ENCODE results near the gene HPSE2.
A peak's percentile ranks its signal among the peaks of the same experiment; 100 is the strongest.

Gene HPSE2

GRCh38 chr10:98465866-98466265 is 769.8 kb downstream of the HPSE2 start:
- Mint-ChIP-seq H3K9me3 (no peaks in the 10 kb centered on the region), H3K27me3 (peaks cover 23% of the 10 kb centered on the region), H3K4me1 (ENCODE audit: low read depth) (peaks cover 16% of the 10 kb centered on the region), H3K4me3 (no peak overlapping the region), H3K36me3 (ENCODE audit: low read depth) (no peaks in the 10 kb centered on the region), H3K27ac (no peak overlapping the region)

DNA sequence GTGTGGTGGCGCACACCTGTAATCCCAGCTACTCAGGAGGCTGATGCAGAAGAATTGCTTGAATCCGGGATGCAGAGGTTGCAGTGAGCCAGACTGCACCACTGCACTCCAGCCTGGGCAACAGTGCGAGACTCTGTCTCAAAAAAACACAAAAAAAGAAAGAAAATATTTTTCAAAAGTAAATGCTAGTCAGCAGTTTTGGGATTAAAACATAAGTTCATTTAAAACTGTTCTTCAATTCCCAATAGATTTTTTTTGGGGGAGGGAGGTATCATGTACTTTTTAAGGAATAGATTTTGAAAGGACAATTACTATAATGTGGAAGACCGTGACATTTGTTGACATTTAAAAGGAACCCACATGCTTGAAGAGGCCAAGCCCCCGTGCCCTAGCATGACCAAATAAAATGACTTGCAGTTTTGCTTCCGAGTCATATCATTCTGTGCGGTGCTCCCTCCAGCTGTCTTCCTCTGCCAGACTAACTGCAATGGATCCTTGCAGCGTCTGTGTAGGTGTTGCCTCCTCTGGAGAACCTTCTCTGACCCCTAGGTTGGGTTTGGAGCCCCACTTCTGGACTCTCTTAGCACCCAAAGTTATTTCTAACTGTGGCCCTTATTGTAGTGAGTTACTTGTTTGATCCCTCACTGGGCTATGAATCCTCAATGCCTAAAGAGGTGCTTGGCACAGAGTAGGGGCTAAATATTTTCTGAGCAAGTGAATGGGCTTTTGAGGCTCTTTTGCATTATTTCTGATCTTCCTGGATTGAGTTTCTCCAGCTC is 771.5 kb downstream of the HPSE2 start:
- Mint-ChIP-seq H3K36me3 (ENCODE audit: low read depth) (no peaks in the 10 kb centered on the region), H3K4me3 (no peak overlapping the region), H3K4me1 (ENCODE audit: low read depth) (peaks cover 16% of the 10 kb centered on the region), H3K27ac (no peak overlapping the region), H3K9me3 (no peaks in the 10 kb centered on the region), H3K27me3 (peaks cover 18% of the 10 kb centered on the region)

- peaks cover 9% of the 10 kb centered on the region for H3K4me1 Mint-ChIP-seq (ENCODE audit: low read depth)
Measured at GRCh38 chr10:98463016-98463415, 772.6 kb downstream of the HPSE2 start.

GRCh38 chr10:98461500-98461842 is 774.2 kb downstream of the HPSE2 start:
- Mint-ChIP-seq H3K9me3 (no peaks in the 10 kb centered on the region), H3K36me3 (ENCODE audit: low read depth) (no peaks in the 10 kb centered on the region), H3K4me3 (no peak overlapping the region), H3K27me3 (peaks cover 24% of the 10 kb centered on the region), H3K4me1 (ENCODE audit: low read depth) (peaks cover 6% of the 10 kb centered on the region), H3K27ac (no peak overlapping the region)

More at GRCh38 chr10:98463016-98463415, 772.6 kb downstream of the HPSE2 start:
- H3K9me3 Mint-ChIP-seq, result no peaks in the 10 kb centered on the region
- H3K36me3 Mint-ChIP-seq (ENCODE audit: low read depth), result no peaks in the 10 kb centered on the region
- H3K27me3 Mint-ChIP-seq, result peaks cover 20% of the 10 kb centered on the region
- no peak overlapping the region for H3K4me3 Mint-ChIP-seq
- H3K27ac Mint-ChIP-seq, result no peak overlapping the region

- Mint-ChIP-seq H3K4me1 (ENCODE audit: low read depth) (peaks cover 6% of the 10 kb centered on the region), H3K27me3 (peaks cover 24% of the 10 kb centered on the region), H3K4me3 (no peak overlapping the region), H3K27ac (no peak overlapping the region), H3K9me3 (no peaks in the 10 kb centered on the region), H3K36me3 (ENCODE audit: low read depth) (no peaks in the 10 kb centered on the region)
Measured at GRCh38 chr10:98460837-98461499, 774.7 kb downstream of the HPSE2 start.

- H3K27ac Mint-ChIP-seq, result no peak overlapping the region
- no peaks in the 10 kb centered on the region for H3K36me3 Mint-ChIP-seq (ENCODE audit: low read depth)
- H3K9me3 Mint-ChIP-seq, result no peaks in the 10 kb centered on the region
- peaks cover 24% of the 10 kb centered on the region for H3K27me3 Mint-ChIP-seq
- no peak overlapping the region for H3K4me3 Mint-ChIP-seq
- H3K4me1 Mint-ChIP-seq (ENCODE audit: low read depth), result no peaks in the 10 kb centered on the region
Measured at GRCh38 chr10:98458809-98459784, 776.6 kb downstream of the HPSE2 start.

GRCh38 chr10:98457721-98458120 is 777.9 kb downstream of the HPSE2 start:
- no peaks in the 10 kb centered on the region for H3K9me3 Mint-ChIP-seq
- no peaks in the 10 kb centered on the region for H3K4me1 Mint-ChIP-seq (ENCODE audit: low read depth)
- no peak overlapping the region for H3K27ac Mint-ChIP-seq
- no peaks in the 10 kb centered on the region for H3K36me3 Mint-ChIP-seq (ENCODE audit: low read depth)
- no peak overlapping the region for H3K4me3 Mint-ChIP-seq
- peaks cover 27% of the 10 kb centered on the region for H3K27me3 Mint-ChIP-seq

DNA sequence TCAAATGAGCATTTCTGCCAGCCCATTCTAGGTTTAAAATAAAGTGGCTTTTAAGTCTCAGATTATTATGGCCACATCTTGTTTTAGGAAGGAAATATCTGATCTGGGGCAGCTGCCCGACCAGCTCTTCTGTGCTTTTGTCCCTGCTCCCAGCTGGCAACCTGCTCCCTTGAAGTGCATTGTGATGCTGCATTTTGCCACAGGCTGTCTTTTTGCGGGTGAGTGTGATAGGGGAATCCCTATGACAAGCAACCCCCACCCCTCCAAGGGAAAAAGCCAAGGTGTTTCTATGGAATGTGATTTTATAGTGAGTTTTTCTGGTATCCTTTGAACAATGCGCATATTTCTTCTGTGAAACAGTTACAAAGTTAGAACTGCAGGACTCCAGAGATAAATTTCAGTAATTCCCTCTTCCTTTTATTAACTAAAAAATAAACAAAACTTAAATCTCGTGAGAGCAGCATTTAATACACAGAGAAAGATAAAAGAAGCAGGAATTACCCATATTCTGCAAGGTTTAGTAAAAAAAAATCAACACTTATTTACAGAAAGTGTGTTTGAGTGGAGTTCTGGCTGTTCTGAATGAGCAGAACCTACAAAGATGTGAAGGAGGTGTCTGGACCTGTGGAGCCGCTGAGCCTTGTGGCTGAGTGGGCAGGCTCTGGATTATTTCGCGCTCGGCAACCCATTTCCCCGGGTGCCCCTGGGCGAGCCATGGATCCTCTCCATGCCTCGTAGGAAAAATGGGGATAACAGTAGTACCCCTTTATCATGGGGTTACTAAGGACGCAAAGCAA is 778.8 kb downstream of the HPSE2 start:
- H3K27me3 Mint-ChIP-seq, result peaks cover 35% of the 10 kb centered on the region
- no peaks in the 10 kb centered on the region for H3K36me3 Mint-ChIP-seq (ENCODE audit: low read depth)
- no peak overlapping the region for H3K4me3 Mint-ChIP-seq
- no peaks in the 10 kb centered on the region for H3K4me1 Mint-ChIP-seq (ENCODE audit: low read depth)
- no peaks in the 10 kb centered on the region for H3K9me3 Mint-ChIP-seq
- H3K27ac Mint-ChIP-seq, result no peak overlapping the region

DNA sequence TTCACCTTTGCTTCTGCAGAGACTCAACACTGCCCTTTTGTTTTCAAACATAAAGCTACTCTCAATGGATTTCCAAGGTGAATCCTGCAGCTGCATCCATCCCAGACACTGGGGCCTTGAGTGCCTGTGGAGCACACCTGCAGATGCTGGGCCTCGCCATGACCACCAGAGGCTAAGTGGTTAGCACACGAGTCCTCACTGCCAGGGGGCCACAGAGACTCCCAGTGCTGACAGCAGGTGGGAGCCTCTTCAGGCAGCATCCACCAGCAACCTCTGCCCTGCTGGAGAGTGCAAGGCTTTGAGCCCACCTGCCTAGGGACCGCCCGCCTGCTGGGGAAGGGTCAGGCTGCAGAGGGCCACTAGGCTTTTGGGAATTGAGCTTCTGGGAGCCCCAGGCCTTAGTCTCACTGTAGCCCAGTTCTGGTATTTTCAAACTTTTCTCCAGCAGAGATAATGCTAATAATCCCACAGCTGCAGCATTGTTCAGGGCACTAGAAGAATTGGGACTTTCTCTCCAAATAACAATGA is 779.5 kb downstream of the HPSE2 start:
- Mint-ChIP-seq H3K4me3 (no peak overlapping the region), H3K27ac (no peak overlapping the region), H3K27me3 (peaks cover 39% of the 10 kb centered on the region), H3K36me3 (ENCODE audit: low read depth) (no peaks in the 10 kb centered on the region), H3K4me1 (ENCODE audit: low read depth) (no peaks in the 10 kb centered on the region), H3K9me3 (no peaks in the 10 kb centered on the region)

DNA sequence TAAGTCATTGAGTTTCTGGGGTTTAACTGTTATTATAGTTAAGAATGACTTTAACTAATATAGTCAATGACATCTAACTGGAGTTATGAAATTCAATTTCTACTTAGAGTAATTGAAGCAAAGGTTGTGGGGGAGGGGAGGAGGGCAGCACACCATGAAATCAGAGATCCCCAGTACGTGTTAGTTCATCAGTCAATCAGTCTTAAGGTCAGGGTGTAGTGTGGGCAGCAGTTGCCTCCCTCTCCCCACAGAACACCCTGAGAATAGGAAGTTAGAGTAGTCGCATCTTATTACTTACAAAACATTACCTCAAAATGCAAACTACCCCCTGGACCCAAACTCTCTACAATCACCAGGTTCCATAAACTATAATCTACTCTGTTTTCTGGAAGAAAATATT is 781.9 kb downstream of the HPSE2 start:
- Mint-ChIP-seq H3K27ac (no peak overlapping the region), H3K9me3 (no peaks in the 10 kb centered on the region), H3K4me3 (no peak overlapping the region), H3K36me3 (ENCODE audit: low read depth) (no peaks in the 10 kb centered on the region), H3K4me1 (ENCODE audit: low read depth) (no peaks in the 10 kb centered on the region), H3K27me3 (peaks cover 43% of the 10 kb centered on the region)

DNA sequence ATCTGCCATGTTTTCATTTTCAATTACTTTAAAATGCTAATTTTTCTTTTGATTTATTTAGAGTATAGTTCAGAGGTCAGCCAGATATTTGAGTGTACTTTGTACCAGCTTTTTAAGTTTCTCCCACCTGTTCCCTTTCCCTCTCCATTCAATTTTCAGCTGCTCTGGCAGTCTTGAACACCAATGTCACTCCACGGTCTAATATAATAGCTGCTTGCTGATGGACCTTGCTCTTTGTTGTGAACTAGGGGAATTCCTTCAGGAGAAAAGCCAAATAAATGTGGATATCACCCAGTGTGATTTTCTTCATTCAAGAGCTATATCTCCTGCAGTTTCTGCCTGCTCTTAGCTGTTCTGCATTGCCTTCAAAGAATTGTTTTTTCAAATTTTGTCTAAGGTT is 785.0 kb downstream of the HPSE2 start:
- no peak overlapping the region for H3K27ac Mint-ChIP-seq
- peaks cover 16% of the 10 kb centered on the region for H3K4me1 Mint-ChIP-seq (ENCODE audit: low read depth)
- no peaks in the 10 kb centered on the region for H3K9me3 Mint-ChIP-seq
- H3K4me3 Mint-ChIP-seq, result no peak overlapping the region
- no peaks in the 10 kb centered on the region for H3K36me3 Mint-ChIP-seq (ENCODE audit: low read depth)
- peaks cover 29% of the 10 kb centered on the region for H3K27me3 Mint-ChIP-seq

DNA sequence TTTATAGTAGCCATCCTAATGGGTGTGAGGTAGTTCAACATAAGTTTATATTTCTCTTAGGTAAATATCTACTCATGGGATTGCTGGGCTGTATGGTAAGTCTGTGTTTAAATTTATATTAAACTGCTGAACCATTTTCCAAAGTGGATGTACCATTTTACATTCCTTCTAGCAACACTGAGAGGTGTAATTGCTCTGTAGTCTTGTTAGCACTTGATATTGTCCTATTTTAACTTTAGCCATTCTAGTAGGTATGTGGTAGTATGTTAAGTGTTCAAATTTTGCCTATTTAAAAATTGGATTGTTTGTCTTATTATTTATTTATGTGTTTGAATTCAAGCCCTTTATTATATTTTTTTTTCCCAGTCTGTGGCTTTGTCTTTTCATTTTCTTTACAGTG is 786.4 kb downstream of the HPSE2 start:
- Mint-ChIP-seq H3K9me3 (no peaks in the 10 kb centered on the region), H3K4me1 (ENCODE audit: low read depth) (peaks cover 30% of the 10 kb centered on the region), H3K4me3 (no peak overlapping the region)

GRCh38 chr10:98446661-98447221 is 788.9 kb downstream of the HPSE2 start, which contains the start of gene HPS1:
Gene HPS1, minus strand, starts transcription at chr10:98446935. Its CDS starts 3,695 bp downstream, at chr10:98443240.
- no peaks in the 10 kb centered on the region for H3K9me3 Mint-ChIP-seq
- peak within 1 kb of the TSS; percentile 90 for H3K4me3 Mint-ChIP-seq
- H3K27me3 Mint-ChIP-seq, result peaks cover 12% of the 10 kb centered on the region
- H3K4me1 Mint-ChIP-seq (ENCODE audit: low read depth), result peaks cover 48% of the 10 kb centered on the region
- H3K36me3 Mint-ChIP-seq (ENCODE audit: low read depth), result peaks cover 25% of the 10 kb centered on the region
- peak within 1 kb of the TSS; percentile 88 for H3K27ac Mint-ChIP-seq

More for the DNA sequence above, 786.4 kb downstream of the HPSE2 start:
- H3K36me3 Mint-ChIP-seq (ENCODE audit: low read depth), result peaks cover 9% of the 10 kb centered on the region
- peaks cover 29% of the 10 kb centered on the region for H3K27me3 Mint-ChIP-seq
- H3K27ac Mint-ChIP-seq, result no peak overlapping the region

Data from stimulated activated naive CD8-positive, alpha-beta T cell treated with anti-CD3 and anti-CD28 coated beads, Interleukin-15, Interleukin-2, amounts not matched to agents 100 ng/mL and 50 ng/mL, for 24 hours (primary cell).